ENCODE measurements around the gene MRPS34.

The MRPS34 gene

DNA sequence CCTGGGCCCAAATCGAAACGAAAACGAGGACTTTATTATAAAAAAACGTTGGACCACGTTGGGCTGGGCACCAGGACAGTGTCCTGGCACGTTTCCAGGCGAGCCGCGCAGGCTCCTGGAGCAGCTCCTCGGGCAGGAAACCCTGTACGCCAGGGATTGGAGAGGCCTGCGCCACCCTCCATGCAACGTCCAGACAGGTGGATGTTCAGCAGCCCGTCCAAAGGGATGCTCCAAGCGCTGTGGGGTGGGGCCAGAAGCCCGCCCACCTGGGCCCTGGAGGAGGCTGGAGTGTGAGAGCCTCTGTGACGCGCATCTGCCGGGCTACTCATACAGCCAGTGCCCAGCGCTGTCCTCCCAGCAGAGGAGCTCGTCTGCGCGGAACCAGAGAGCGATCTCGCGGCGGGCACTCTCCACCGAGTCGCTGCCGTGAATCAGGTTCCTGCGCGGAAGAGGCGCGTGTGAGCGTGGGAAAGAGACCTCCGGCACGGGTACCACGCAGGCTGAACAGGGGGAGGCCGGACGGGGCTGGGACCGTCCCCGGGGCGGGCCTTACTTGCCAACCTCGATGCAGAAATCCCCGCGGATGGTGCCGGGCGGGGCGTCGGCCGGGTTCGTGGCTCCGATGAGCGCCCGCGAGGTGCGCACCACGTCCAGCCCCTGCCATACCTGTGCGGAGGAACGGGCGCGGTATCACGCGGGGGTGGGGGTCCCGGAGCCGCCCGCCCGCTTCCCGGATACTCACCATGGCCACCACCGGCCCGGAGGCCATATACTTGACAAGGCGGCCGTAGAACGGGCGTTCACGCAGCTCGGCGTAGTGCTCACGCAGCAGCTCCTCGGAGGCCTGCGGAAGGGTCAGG, 2.4 kb downstream of the MRPS34 start:
- DNase-seq (ENCODE audit: low read depth in 2 of 2): peak in 1 of 2 donors; percentile 66

DNA sequence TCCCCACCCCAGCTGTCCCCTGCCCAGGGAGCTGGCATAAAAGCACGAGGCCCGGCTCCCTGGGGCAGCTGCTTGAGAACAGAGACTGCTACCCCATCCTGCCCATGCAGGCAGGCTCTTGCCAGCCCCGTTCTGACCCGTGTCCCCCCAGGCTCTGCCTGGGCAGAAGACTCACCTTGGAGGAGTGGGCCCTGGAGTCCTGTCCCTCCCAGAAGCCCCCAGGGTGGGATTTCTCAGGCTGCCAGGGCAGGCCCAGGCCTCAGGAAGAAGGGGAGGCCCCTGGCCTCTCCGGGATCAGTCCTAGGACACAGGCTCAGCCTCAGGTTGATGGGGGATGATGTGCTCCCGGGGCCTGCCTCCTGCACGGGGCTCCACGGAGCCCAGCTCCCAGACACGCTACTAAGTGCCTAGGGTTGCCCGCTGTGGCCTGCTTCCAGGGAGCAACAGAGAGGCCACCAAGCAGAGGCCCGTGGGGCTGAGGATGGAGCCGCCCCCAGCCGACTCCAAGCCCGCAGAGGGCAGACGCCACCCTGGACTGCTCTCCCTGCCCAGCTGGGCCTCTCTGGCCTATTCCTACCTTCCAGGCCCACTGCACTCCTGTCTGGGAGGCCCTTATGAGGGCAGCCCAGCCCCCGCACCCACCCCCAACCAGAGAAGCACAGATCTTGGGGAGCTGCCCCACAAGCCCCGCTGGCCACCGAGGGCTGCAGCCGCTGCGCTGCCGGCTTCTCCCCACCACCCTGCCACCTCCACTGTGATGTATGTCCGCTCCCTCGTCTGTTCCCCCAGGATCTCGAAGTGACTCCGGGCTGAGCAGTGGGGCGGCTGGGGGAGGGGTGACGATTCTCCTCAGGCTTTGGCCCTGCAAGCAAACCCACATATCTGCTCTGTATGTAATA, 3.3 kb downstream of the MRPS34 start:
- DNase-seq (ENCODE audit: low read depth in 2 of 2): no peak

DNA sequence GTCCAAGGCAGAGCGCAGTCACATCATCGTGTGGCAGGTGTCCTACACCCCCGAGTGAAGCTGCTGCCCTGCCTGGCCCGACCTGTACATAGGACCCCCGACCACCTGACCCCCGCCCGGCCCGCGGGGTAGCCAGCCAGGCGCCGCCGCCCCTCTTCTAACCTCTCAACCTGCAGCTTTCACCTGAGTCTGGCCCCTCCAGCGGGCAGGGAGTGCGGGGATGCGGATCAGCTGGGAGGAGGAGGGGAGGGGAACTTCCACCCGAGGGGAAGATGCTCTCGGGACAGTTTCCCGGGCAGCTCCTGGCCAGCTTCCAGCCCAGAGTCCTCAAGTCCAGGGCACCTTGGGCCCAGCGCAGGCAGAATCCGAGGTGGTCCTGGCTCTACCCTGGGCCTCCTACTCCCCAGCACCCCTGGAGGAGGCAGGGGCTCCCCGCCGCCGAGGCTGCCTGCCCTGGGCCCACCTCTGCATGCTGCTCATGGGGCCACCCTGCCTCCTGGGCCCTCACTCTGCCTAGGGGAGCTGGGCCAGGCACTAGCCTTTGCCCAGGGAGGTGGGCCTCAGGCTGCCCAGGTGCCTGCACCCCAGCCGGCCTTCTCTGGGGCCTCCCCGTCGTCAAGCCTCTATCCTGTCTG, 4.0 kb downstream of the MRPS34 start:
- no peak for DNase-seq (ENCODE audit: low read depth in 2 of 2)

DNA sequence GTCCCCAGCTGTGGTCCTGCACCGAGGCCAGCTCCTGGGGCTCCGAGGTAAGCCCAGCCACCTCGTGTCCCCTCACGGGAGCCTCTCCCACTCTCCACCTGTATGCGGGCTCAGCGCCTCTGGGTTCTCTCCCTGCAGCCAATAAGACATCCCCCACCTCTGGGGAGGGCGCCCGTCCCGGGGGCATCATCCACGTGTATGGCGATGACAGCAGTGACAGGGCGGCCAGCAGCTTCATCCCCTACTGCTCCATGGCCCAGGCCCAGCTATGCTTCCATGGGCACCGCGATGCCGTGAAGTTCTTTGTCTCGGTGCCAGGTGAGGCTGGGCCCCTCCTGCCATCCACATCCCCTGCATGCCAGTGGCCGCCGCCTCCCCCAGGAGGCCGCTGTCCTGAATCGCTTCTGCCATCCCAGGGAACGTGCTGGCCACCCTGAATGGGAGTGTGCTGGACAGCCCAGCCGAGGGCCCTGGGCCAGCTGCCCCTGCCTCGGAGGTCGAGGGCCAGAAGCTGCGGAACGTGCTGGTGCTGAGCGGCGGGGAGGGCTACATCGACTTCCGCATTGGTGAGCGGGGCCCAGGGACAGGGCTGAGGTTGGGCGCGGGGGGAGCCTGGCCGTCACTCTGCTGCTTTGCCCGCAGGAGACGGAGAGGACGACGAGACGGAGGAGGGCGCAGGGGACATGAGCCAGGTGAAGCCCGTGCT, 4.7 kb downstream of the MRPS34 start:
- no peak for DNase-seq (ENCODE audit: low read depth in 2 of 2)

DNA sequence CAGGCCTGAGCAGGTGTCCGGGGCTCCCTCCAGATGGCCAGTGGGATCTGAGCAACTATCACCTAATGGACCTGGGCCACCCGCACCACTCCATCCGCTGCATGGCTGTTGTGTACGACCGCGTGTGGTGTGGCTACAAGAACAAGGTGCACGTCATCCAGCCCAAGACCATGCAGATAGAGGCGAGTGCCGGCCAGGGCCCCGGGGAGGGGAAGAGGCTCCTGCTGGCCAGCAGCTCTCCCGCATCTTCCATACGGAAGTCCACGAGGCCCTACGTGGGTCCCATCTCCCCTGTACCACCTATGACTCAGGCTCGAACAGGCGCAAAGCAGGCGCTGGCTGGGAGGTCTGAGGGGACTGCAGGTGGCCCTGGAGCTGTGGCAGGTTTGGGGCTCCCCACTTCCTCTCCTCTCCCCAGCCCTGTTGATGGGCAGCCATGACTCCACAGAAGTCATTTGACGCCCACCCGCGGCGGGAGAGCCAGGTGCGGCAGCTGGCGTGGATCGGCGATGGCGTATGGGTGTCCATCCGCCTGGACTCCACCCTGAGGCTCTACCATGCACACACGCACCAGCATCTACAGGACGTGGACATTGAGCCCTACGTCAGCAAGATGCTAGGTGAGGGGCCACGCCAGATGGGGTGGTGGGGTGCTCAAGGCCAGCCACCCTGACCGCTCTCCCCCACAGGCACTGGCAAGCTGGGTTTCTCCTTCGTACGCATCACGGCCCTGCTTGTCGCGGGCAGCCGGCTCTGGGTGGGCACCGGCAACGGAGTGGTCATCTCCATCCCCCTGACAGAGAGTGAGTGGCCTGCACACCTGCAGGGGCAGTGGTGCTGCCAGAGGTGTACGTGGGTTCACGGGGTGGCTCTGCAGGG, 5.6 kb downstream of the MRPS34 start:
- DNase-seq (ENCODE audit: low read depth in 2 of 2): no peak

DNA sequence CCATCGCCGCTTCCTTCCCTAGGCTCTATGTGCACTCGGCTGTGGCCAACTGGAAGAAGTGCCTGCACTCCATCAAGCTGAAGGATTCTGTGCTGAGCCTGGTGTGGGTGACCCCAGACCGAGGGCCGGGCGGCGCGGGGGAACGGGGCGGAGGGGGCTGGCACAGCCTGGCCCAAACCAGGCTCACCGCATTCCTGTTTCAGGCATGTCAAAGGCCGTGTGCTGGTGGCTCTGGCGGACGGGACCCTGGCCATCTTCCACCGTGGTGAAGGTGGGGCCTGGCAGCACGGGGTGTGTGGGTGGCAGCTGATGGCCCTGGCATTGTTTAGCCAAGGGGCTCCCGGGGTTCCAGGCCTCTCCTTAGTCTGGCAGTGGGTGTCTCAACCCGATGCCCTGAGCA, 6.2 kb downstream of the MRPS34 start:
- DNase-seq (ENCODE audit: low read depth in 2 of 2): no peak

DNA sequence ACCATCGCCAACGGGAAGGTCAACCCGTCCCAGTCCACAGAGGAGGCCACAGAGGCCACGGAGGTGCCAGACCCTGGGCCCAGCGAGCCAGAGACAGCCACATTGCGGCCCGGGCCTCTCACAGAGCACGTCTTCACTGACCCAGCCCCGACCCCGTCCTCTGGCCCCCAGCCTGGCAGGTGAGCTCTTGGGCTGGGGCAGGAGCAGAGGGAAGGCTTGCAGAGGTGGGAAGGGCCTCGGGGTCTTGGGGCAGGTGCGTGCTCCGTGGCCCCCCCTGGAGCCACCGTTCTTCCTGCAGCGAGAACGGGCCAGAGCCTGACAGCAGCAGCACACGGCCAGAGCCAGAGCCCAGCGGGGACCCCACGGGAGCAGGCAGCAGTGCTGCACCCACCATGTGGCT, 6.7 kb downstream of the MRPS34 start:
- no peak for DNase-seq (ENCODE audit: low read depth in 2 of 2)

DNA sequence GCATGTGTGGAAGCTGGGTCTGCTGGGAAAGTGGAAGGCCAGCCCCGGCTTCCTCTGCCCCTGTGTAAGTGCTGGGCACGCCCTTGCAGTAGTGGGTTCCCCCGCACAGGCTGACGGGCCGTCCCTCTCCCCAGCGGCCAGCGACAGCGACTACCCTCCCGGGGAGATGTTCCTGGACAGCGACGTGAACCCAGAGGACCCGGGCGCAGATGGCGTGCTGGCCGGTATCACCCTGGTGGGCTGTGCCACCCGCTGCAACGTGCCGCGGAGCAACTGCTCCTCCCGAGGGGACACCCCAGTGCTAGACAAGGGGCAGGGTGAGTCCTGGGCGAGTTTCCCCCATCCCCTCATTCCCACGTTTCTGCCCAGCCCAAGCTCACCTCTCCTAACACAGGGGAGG, 7.1 kb downstream of the MRPS34 start:
- DNase-seq (ENCODE audit: low read depth in 2 of 2): no peak

DNA sequence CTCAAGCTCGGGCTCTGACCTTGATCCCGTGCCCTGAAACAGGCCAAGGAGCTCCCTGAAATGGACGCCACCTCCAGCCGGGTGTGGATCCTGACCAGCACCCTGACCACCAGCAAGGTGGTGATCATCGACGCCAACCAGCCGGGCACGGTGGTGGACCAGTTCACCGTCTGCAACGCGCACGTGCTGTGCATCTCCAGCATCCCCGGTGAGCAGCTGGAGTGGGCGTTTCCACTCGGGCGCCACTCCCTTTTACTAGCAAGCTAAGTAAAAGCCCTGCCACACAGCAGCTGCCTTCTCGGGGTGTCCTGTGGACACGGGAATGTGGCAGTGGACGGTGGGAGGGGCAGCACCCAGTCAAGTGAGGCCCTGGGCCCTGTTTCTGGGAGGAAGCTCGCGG, 8.0 kb downstream of the MRPS34 start:
- no peak for DNase-seq (ENCODE audit: low read depth in 2 of 2)

DNA sequence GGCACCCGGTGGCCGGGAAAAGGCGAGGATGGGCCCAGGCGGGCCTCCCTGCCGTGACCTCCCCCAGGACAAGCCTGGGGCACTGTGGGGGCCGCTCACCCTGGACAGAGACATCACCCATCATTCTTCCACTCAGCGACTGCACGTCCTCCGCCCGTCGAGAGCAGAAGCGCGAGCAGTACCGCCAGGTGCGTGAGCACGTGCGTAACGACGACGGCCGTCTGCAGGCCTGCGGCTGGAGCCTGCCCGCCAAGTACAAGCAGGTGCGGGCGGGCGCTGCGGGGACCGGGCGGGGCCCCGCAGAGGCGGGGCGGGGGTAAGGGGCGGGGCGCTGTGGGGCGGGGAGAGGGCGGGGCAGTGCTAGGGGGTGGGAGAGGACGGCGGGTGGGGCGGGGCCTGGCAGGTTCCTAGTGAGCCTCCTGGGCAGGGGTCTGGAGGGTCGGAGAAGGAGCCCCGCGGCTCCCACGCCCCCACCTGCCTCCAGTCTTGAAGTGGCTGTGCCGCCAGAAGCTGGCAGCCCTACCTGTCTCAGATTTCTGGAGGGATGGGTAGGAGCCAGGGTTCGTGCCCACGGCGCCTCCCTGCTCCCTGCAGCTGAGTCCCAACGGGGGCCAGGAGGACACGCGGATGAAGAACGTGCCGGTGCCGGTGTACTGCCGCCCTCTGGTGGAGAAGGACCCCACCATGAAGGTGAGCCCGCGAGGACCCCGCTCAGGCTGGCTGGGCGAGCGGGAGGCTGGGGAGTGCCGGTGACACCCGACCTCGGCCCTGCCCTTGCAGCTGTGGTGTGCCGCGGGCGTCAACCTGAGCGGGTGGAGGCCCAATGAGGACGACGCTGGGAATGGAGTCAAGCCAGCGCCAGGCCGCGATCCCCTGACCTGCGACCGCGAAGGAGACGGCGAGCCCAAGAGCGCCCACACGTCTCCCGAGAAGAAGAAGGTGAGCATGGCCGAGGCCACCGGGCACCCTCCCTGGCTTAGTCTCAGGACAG, 9.1 kb downstream of the MRPS34 start:
- no peak for DNase-seq (ENCODE audit: low read depth in 2 of 2)

DNA sequence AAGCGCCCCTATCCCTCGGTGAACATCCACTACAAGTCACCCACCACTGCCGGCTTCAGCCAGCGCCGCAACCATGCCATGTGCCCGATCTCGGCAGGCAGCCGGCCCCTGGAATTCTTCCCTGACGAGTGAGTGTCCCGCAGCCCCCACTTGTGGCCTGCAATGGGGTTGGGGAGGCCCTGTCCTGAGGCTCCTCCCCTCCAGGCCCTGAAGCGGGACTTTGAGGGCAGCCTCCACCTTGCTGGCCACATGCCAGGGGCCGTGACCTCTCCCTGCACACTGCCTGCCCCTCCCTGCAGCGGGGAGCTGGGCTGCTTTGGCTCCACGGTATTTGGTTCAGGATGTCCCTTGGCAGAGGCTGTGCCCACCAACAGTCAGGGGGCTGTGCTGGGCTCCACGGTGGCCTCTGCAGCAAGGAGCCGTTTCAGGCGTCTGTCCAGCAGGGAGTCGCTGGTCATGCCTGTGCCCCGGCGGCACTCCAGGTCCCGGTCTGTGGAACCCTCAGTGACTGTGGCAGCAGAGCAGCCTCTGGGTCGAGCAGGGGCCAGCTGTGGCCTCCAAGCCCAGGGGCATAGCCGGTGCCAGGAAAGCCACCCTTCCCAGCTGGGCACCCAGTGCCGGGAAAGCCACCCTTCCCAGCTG, 9.9 kb downstream of the MRPS34 start:
- no peak for DNase-seq (ENCODE audit: low read depth in 2 of 2)

DNA sequence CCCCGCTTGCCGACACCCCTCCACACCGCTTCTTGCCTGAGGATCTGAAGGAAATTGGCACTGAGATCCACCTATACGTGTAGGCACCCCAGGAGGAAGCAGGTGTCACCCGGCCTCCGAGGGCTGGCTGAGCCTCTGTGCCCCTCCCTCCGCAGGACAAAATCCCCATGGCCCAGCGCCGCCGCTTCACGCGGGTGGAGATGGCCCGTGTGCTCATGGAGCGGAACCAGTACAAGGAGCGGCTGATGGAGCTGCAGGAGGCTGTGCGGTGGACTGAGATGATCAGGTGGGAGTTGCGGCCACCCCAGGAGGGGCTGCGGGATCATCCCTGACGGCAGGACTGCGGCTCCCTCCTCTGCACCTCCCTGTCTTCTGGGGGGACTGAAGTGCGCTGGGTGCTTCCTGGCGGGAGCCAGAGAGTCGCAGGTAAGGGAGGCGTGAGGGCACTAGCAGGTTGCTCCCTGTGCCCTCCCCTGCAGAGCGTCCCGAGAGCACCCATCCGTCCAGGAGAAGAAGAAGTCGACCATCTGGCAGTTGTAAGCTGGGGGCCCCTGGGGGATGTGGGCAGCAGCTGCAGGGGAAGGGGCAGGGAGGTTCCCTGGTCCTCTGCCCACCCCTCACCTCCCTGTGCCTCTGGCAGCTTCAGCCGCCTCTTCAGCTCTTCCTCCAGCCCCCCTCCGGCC, 10.6 kb downstream of the MRPS34 start:
- no peak for DNase-seq (ENCODE audit: low read depth in 2 of 2)

DNA sequence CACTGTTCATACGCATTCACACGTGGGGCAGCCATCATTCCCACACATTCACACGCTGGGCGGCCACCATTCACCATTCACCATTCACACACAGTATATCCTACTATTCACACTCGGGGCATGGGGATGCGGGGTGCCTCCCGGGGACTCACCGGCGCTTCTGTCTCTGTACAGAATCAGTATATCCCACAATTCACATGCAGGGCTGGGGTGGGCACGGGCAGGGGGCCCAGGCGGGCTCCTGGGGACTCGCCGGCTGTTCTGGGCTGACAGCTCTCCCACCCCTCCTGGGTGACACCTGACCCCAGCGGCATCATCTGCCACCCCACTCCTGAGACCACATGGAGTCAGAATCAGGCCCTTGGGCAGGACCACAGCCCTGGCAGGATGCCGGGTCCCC, 11.2 kb downstream of the MRPS34 start:
- no peak for DNase-seq (ENCODE audit: low read depth in 2 of 2)

DNA sequence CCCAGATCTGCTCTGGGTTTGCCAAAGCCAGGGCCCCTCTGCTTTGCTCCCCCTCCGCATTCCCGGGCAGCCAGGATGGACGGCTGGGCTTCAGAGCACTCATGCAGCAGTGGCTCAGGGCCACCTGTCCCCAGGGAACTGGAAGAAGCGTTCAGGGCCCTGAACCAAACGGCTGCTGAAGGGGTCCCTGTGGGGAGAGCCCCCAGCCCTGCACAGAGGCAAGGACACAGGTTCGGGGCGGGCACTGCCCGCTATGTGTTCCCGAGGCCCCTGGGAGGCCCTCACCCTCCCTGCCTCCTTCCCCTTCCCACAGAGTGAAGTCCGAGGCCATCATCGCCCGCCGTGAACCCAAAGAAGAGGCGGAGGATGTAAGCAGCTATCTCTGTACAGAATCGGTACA, 12.0 kb downstream of the MRPS34 start:
- no peak for DNase-seq (ENCODE audit: low read depth in 2 of 2)

DNA sequence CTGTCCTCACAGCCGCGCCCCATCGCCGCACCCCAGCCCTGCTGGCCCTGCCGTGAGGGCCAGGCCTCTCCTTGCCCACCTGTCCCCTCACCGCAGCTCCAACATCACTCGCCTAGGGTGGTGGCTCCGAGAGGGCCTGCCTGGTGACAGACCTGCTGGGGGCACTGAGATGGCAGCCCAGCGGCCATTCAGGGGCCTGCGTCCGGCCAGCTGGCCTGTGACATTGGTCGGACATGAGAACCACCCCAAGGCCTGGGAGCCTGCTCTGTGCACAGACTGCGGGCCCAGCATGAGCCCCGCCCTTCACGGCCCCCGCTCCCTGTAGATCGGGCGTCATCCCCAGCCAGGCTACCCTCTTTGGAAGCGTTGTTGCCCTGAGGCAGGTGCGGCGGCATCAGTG, 13.4 kb downstream of the MRPS34 start:
- no peak for DNase-seq (ENCODE audit: low read depth in 2 of 2)

DNA sequence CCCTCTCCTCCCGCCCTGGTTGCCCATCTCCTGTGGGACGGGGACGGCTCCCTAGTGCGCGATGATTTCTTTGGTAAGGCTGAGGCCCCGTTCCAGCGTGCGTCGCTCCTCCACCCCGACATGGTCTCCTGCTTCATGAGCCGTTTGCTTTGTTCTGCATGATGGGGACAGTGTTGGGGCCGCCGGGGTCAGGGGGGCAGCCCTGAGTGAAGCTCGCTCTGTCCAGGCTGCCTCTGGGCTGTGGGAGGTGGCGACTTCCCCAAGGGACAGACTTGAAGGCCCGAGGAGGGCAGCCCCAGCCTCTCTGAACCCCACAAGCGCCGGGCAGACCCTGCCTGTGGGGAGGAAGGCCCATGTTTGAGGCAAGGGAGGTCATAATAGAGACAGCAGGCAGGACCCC, 14.0 kb downstream of the MRPS34 start:
- DNase-seq (ENCODE audit: low read depth in 2 of 2): no peak

DNA sequence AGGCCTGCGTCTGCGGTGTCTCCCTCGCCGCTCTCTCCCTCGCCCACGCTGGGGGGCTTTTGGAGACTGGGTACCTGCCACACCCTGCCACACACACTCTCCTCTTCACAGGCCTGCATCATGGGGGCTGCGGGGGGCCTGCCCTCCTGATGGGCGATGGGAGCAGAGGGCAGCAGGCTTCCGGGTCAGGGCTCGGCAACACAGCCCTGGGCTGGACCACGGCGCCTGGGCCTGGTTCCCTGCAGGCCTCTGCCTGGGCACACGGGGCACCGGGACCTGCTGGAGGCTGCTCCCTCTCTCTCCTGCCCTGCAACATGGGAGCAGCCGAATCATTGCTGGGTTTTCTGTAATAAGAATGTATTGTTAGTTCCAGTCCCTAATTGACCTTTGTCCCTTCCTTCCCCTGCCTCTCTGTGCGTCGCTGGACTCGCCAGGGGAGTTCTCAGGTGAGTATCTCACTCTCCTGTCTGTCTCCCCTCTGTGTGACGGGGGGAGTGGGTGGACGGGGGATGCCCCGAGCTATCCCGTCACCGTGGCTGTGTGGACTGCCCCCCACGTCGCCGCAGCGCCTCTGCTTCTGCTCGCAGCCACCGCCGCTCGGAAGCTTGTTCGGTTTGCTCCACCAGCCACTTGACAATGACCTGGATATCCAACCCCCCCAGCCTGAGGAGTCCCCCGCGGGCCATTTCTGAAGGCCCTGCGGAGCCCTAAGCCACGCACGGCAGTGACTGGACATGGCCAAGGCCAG, 15.0 kb downstream of the MRPS34 start:
- no peak for DNase-seq (ENCODE audit: low read depth in 2 of 2)

DNA sequence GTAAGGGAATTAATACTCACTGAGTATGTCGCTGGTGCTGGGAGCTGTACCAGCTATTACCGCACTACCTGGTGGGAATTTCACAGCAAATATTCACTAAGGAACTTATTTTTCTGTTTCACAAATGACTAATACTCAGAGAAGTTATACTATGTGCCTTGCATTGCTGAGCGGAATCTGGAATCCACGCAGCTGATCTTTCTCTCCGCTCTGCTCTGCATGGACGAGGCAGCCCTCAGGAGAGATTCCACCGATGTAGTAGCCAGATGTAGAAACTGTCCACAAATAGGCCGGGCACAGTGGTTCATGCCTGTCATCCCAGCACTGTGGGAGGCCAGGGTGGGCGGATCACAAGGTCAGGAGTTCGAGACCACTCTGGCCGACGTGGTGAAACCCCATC, 18.7 kb downstream of the MRPS34 start:
- no peak for DNase-seq (ENCODE audit: low read depth in 2 of 2)

Measured in stimulated activated CD4-positive, alpha-beta T cell treated with anti-CD3 and anti-CD28 coated beads, Interleukin-1b, Interleukin-23, amount 100 ng/mL, for 4 hours (primary cell).